Lower leg skin (tissue), 4 donors: ENCODE results near the gene ACTRT3. TPM values are rescaled to one million over a fixed set of nuclear protein-coding genes. Genes with fewer than 3 reads are reported as not detected.

Experiments used
- DNase-seq, 2 donors: peaks; one replicate each; pipeline ENCODE4 v3.0.0-alpha.2; 2019; ENCODE audit warnings: low spot score in 2 of 2
- H3K4me3 ChIP-seq: fragments of 200-600 bp; sonication (generic); 2 replicates; pipeline ENCODE4 v1.5.1; 2017; ENCODE audit warnings: mild to moderate bottlenecking, low read depth; ENCODE audit not compliant: poor library complexity, severe bottlenecking
- POLR2A ChIP-seq, 2 donors: fragments of 450-650 bp; IDR thresholded peaks; one replicate each; pipeline ENCODE4 v1.6.1; 2016 to 2017; ENCODE audit warnings: antibody characterized with exemption in 2 of 2, mild to moderate bottlenecking in 1 of 2, moderate library complexity in 1 of 2
- WGBS, 2 donors: methylation state at CpG; one replicate each; pipeline ENCODE4 v1.1.5; 2018; 5-methylcytosine and 5-hydroxymethylcytosine counted together
- intact Hi-C: fragments of 100-400 bp; cut with DNase I; formaldehyde crosslinking; loops from one replicate; pipeline ENCODE4 v1.15.0; 2023; ENCODE audit warnings: low total_unique reads
- total RNA-seq, 4 donors: library from RNA; depleted of rRNA; stranded (reverse); fragments of >200 nt; gene quantifications; one replicate each; pipeline ENCODE4 v1.1.0, GENCODE V29; 2016
- TF ChIP-seq, protein P1 (sequence below), 3 donors: fragments of 450-650 bp; IDR thresholded peaks; one replicate each; pipeline ENCODE4 v1.5.1; 2016; ENCODE audit warnings: antibody characterized with exemption in 3 of 3, mild to moderate bottlenecking in 3 of 3, moderate library complexity in 2 of 3

ACTRT3 gene
- under 1 TPM; 0.19 to 0.65 (median 0.26) TPM for total RNA-seq

DNA sequence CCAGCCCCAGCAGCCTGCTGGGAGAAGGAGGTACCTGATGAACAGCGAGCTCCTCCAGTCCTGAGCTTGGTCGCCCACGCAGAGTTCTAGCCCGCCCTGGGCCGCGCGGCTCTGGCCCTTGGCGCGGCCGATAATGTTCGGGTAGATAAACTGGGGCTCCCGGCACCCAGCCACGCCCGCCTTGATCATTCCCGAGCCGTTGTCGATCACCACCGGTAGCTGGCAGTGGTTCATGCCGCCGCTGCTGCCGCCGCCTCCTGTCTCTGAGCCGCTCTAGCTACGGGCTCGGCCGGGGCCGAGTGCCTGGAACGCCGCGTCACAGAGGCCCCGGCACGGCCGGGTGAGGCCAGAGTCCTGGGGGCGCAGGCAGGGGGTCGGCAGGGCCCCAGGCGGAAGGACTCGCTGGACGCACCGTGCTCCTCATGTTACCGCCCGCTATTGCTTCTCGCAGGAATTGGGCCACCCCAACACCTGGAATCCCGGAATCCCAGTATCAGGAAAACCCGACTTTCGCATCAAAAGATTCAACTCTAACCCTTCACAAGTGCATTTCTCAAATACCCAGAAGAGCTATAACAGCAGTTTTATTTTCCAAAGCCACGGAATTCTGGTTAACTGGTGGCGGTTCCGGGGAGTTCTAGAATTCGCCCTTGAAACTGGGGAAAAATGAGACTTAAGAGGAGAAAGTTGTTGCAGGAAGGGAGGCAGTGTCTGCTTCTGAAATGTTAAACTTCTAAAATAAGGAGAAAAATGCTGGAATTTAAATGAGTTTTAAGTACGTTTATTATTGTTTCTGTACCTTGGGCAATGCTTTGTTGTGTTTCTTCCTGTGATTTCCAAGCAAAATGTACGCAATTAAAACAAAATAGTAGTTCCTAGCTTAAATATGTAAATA is at the start of gene ACTRT3:
TSS of gene ACTRT3 (minus strand) at position 275 of the 895 bp plus-strand sequence. CDS start at position 234, 41 bp downstream.
- H3K4me3 ChIP-seq, result peak within 1 kb of the TSS; percentile 50
- 1 to 2% methylated on average over 17 to 36 of the region's 51 CpGs for WGBS, 2 donors
- DNase-seq, result peak in 1 of 2 donors; percentile 92
- intact Hi-C loops, result no loop called here
- no peak for TF ChIP-seq POLR2A (IDR thresholded peaks at IDR 0.05)
- TF ChIP-seq, protein P1, sequence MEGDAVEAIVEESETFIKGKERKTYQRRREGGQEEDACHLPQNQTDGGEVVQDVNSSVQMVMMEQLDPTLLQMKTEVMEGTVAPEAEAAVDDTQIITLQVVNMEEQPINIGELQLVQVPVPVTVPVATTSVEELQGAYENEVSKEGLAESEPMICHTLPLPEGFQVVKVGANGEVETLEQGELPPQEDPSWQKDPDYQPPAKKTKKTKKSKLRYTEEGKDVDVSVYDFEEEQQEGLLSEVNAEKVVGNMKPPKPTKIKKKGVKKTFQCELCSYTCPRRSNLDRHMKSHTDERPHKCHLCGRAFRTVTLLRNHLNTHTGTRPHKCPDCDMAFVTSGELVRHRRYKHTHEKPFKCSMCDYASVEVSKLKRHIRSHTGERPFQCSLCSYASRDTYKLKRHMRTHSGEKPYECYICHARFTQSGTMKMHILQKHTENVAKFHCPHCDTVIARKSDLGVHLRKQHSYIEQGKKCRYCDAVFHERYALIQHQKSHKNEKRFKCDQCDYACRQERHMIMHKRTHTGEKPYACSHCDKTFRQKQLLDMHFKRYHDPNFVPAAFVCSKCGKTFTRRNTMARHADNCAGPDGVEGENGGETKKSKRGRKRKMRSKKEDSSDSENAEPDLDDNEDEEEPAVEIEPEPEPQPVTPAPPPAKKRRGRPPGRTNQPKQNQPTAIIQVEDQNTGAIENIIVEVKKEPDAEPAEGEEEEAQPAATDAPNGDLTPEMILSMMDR (IDR thresholded peaks at IDR 0.05), result no peak

DNA sequence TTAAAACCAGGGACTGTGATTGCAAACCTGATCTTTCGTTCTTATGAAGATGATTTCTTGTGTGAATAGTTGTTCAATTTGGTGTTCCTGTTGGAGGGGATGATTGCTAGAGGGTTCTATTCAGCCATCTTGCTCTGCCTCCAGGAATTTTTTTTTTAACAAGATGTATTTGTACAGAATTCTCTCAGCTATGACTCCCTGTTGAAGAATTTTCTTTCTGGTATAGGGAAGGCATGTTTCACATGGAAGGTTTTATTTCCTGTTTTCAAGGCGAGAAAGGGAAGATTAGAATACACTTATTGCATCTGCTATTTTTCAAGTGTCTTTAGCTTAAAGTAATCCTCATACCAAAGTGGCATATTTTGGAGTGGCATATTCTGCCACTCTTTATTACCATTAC is 49.0 kb upstream of the ACTRT3 start:
- no peak overlapping the region for H3K4me3 ChIP-seq
- 74 to 76% methylated on average over 2 of the region's 2 CpGs for WGBS, 2 donors
- DNase-seq, result no peak
- TF ChIP-seq, protein P1 (IDR thresholded peaks at IDR 0.05), result no peak
- no peak for TF ChIP-seq POLR2A (IDR thresholded peaks at IDR 0.05)
- intact Hi-C loops, result no loop called here

DNA sequence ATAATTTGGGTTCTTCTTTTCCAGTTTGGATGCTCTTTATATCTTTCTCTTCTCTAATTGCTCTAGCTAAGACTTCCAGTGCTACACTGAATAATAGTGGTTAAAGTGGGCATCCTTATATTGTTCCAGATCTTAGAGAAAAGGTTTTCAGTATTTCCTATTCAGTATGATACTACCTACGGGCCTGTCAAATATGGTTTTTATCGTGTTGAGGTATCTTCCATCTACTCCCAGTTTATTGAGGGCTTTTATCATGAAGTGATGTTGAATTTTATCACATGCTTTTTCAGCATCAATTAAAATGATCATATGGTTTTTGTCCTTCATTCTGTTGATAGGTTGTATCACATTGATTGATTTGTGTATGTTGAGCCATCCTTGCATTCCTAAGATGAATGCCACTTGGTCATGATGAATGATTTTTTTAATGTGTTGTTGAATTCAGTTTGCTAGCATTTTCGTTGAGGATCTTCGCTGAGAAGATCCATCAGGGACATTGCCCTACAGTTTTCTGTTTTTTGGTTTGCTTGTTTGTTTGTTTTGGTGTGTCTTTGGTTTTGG is 46.3 kb upstream of the ACTRT3 start:
- no peak for DNase-seq
- TF ChIP-seq, protein P1 (IDR thresholded peaks at IDR 0.05), result no peak
- H3K4me3 ChIP-seq, result no peak overlapping the region
- intact Hi-C loops, result no loop called here
- 90 to 92% methylated on average over 4 of the region's 4 CpGs for WGBS, 2 donors

DNA sequence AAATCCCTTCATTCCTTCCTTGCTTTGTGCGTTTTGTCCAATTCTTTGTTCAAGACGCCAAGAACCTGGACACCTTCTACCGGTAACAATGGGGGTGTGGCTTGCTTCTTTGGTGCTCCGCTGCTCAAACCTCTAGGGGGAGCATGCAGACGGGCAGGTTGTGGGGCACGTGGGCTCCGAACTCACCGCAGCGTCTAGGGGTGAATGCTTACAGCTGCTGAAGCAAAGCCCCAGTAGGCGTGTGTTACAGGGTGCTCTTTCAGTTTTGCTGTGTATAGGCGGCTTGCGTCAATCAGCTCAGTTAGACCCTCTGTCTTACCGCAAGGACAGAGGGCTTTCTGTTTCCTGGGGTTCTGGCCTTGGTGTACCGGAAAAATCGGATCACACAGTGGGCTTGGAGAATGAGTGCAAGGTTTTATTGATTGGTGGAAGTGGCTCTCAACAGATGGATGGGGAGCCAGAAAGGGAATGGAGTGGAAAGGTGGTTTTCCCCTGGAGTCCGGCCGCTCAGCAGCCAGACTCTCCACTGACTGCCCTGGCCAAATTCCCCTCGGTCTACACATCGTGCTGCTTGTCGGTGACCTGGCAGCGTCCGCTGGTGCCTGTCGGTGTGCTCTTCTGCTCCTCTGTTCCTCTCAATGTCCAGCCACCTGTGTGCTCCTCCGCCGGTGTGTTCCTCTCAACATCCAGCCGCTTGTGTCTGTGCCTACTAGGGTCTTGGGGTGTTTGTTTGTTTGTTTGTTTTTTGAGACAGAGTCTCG is 44.6 kb upstream of the ACTRT3 start:
- 65 to 72% methylated on average over 27 of the region's 27 CpGs for WGBS, 2 donors
- no peak overlapping the region for H3K4me3 ChIP-seq
- DNase-seq, result no peak
- TF ChIP-seq POLR2A (IDR thresholded peaks at IDR 0.05), result no peak
- TF ChIP-seq, protein P1 (IDR thresholded peaks at IDR 0.05), result no peak
- intact Hi-C loops, result no loop called here

DNA sequence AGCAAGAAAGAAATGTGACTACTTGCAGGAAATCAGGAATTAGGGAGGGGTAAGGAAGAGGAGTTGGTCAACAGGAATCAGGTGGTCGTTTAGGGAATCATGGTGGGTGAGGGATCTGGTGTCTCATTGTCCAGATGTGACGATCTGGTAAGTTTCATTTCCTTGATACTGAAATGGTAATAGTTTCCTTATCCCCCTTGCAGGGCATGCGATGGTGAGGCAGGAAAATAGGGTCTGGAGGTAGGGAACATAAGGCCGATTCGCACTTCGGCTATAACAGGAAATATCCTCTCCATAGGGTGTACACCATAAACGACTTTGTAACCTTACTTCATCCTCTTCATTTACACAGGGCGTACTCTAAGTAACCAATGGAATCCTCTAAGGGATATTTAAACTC is 43.9 kb upstream of the ACTRT3 start:
- H3K4me3 ChIP-seq, result no peak overlapping the region
- WGBS, 2 donors, result 47 to 59% methylated on average over 8 of the region's 8 CpGs
- intact Hi-C loops, result no loop called here

More for the DNA sequence above, 43.9 kb upstream of the ACTRT3 start:
- TF ChIP-seq POLR2A (IDR thresholded peaks at IDR 0.05), result no peak
- TF ChIP-seq, protein P1 (IDR thresholded peaks at IDR 0.05), result no peak
- DNase-seq, result no peak
